ENCODE data around the gene TBC1D20.

TBC1D20 gene

DNA sequence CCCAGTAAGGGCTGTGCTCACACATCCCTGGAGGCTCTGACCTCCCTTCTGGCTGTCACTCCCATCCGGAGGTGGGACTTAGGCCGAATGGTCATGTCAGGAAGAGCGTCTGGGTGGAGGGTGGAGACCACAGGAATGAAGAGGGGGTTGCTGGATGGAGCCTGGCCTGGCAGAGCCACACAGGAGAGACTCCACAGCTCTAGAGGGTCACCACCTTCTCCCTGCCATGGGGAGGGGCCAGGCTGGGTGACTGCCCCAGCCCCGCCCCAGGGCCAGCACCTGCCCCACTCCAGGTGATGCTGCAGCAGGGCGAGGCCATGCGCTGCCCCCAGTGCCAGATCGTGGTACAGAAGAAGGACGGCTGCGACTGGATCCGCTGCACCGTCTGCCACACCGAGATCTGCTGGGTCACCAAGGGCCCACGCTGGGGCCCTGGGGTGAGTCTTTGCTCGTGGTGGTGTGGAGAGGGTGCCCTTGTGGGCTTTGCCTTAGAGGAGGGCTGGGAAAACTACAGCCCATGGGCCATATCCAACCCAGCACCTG lies 33.6 kb downstream of the TBC1D20 start:
- intact Hi-C loops (cut with DNase I), result no loop called here
- no peak for DNase-seq

DNA sequence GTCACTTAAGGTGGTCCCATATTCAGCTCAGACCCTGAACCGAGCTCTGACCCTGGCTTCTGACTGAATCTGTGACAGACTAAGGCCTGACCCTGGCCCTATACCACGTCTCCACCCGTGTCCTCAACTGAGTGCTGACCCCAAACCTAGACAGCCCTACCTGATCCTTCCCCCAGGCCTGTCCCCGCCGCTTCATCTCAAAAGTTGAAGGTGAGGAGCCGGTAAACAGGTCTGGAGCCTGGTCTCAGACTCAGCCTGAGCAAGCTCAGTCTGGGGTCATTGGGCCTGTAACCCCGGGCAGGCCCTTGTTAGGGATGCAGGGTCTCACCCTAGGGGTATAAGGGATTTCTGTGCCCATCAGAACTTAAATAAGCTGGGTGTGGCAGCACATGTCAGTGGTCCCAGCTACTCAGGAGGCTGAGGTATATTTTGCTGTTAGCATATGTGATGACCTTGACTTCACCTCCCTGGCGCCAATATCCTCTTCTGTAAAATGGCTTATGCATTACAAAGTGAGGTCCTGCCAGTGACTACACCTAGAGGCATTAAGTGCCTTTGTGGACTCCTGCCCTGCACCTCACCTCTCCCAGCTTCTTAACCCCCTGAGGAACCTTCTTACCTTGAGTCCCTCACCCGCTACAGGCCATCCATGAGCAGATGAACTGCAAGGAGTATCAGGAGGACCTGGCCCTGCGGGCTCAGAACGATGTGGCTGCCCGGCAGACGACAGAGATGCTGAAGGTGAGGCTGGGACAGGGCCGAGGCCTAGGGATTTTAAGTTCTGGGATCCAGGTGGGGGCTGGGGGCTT lies 34.3 kb downstream of the TBC1D20 start:
- intact Hi-C loops (cut with DNase I), result no loop called here
- no peak for DNase-seq

DNA sequence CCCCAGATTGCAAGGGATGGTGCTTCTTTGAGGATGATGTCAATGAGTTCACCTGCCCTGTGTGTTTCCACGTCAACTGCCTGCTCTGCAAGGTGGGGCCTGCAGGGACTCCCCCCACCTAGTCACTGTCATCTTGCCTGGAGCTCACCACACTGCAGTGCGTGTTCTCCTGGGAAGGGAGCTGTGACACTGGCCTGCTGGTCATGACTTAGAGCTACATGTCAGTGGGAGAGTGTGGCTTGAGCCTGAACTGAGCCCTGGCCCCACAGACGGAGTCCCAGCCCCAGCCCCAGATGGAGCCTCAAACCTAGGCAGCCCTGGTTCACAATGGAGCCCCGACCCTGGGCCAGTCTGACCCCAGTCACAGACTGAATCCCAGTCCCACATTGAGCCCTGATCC lies 34.9 kb downstream of the TBC1D20 start:
- intact Hi-C loops (cut with DNase I), result no loop called here

DNA sequence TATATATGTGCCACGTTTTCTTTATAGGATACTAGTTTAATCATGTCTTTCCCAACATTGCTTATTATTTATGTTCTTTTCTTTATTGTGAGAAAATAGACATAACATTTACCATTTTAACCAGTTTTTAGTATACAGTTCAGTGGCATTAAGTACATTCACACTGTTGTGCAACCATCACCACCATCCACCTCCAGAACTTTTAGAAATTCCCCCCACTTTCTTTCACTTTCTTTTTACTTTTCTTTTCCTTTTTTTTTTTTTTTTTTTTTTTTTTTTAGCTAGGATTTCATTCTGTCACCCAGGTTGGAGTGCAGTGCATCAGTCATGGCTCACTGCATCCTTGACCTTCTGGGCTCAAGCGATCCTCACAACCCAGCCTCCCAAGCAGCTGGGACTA lies 35.8 kb downstream of the TBC1D20 start:
- DNase-seq, result peak in 1 of 42 donors; percentile 5

More for the DNA sequence above, 34.9 kb downstream of the TBC1D20 start:
- DNase-seq, result no peak

DNA sequence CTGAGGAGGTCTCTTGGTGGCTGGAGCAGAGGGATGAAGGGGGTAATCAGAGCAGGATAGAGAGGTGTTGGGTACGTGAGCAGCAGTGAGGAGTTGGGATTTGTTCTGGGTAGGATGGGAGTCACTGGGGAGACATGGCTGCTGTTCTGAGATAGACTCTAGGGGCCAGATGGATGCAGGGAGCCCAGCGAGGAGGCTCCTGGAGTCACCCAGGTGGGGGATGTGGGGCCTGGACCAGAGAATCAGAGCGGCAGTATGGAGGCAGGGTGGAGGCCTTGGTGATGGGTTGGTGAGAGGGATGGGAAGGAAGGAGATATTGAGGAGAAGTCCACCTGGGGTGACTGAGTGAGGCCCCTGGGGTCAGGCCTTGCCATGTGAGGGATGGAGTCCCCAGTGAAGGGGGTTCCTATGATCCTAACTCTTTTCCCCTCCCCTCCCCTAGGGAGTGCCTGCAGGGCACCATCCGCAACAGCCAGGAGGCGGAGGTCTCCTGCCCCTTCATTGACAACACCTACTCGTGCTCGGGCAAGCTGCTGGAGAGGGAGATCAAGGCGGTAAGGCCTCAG lies 40.6 kb downstream of the TBC1D20 start:
- intact Hi-C loops (cut with DNase I), result no loop called here
- DNase-seq, result no peak

More for the DNA sequence above, 35.8 kb downstream of the TBC1D20 start:
- intact Hi-C loops (cut with DNase I), result no loop called here

DNA sequence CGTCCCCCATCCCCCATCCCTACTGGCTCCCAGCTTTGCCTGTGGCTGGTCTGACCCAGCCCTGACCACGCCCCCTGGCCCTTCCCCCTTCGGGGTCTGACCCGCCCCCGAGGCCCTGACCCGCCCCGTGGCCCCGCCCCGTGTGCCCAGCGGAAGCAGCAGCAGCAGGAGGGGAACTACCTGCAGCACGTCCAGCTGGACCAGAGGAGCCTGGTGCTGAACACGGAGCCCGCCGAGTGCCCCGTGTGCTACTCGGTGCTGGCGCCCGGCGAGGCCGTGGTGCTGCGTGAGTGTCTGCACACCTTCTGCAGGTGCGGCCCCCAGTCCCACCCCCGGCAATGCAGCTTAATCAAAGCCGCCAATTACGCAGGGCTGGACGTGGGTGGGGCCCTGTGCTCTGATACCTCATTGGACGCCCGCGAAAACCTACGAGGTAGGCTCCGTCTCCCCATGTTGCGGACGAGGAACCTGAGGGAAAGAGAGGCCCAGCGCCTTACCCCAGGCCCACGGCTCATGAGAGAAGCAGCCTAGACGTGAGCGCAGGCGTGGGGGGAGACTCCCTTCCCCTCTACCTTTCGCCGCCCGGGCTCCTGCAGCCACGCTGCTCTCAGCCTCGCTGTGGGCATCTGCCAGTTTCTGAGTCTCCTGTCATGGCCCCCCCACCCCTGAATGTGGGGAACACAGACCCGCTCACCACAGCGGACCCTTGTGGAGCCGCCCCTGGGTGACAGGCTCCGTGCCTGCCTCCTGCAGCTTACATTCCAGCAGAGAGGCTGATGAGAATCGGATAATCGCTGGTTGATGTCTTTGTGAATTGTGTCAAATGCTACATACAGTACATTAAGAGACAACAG lies 41.4 kb downstream of the TBC1D20 start:
- intact Hi-C loops (cut with DNase I), result no loop called here
- no peak for DNase-seq

DNA sequence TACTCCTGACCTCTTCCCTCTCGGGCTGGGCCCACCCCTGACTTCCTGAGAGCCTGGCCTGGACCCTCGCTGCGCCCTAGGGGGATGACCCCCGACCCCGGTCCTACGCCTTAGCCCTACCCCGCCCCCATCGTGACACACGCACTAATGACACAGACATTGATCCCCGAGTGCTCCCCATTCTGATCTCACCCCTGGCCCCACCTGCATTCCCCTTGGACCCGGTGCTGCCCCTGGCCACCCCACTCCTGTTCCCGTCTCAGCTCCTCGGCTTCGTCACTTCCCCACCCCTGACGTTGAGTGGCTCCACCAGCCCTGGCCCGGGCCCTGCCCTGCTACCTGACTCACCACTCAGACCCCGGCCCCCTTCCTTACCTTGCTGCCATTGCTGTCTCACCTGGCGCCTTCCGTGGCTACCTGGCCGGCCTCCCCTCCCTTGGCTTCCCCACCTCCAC lies 42.1 kb downstream of the TBC1D20 start:
- DNase-seq, result no peak
- intact Hi-C loops (cut with DNase I), result no loop called here

DNA sequence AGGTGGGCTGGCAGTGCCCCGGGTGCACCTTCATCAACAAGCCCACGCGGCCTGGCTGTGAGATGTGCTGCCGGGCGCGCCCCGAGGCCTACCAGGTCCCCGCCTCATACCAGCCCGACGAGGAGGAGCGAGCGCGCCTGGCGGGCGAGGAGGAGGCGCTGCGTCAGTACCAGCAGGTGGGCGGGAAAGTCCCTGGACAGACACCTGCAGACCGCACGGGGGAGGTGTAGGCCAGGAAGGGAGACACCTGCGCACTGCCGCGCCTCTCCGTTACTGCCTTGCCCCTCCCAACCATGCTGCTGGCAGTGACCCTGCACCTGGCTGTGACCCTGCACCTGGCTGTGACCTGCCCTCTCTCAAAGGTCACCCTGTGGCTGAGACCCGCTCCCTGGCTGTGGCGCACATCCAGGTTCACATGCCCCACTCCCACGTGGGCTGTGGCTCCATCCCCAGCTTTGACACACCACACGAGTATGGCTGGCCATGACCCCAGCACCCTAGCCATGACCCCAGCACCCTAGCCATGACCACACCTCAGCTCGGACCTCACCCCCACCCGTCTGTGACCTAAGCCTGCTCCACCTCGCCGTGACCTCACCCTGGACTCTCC lies 42.7 kb downstream of the TBC1D20 start:
- DNase-seq, result no peak

DNA sequence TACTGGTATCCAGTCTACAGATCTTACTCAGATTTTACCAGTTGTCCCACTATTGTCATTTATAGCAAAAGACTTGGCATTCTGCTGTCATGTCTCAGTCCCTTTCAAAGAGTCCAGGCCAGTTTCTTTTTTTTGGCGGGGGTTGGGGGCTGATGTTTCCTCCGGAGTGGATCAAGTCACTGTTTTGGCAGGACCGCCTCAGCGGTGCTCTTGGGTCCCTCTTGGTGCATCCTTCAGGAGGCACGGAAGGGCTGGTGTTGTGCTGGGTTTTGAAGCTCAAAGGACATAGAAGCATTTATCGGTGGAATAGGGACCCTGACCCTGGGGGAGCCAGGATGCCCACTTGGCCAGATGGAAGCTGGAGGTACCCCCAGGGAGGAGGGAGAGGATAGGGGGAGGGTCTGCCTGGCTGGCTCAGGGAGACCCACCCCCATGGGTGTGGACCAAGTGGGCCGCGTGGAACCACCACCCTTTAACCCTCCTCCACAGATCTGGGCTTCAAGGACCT lies 43.4 kb downstream of the TBC1D20 start:
- no peak for DNase-seq
- intact Hi-C loops (cut with DNase I), result no loop called here

More for the DNA sequence above, 42.7 kb downstream of the TBC1D20 start:
- intact Hi-C loops (cut with DNase I), result no loop called here

DNA sequence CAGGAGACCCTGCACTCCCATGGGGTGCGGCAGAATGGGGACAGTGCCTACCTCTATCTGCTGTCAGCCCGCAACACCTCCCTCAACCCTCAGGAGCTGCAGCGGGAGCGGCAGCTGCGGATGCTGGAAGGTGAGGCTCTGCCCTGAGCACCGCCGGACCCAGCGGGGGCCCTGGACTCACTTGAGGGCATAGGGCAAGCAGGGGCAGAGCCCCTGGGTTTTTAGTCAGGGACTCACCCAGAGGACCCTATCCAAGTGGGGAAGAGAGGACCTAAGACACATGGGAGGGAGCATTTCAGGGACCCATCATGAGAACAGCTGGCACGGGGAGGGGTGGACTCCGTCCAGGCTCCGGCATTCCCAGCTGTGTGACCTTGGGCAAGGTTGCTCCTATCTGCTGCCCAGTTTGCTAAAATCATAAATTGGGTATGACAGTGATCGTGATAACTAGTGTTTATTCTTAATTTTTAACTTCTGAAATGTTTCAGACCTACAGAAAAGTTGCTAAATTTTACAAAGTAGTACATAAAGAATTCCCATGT lies 44.5 kb downstream of the TBC1D20 start:
- intact Hi-C loops (cut with DNase I), result no loop called here
- no peak for DNase-seq

DNA sequence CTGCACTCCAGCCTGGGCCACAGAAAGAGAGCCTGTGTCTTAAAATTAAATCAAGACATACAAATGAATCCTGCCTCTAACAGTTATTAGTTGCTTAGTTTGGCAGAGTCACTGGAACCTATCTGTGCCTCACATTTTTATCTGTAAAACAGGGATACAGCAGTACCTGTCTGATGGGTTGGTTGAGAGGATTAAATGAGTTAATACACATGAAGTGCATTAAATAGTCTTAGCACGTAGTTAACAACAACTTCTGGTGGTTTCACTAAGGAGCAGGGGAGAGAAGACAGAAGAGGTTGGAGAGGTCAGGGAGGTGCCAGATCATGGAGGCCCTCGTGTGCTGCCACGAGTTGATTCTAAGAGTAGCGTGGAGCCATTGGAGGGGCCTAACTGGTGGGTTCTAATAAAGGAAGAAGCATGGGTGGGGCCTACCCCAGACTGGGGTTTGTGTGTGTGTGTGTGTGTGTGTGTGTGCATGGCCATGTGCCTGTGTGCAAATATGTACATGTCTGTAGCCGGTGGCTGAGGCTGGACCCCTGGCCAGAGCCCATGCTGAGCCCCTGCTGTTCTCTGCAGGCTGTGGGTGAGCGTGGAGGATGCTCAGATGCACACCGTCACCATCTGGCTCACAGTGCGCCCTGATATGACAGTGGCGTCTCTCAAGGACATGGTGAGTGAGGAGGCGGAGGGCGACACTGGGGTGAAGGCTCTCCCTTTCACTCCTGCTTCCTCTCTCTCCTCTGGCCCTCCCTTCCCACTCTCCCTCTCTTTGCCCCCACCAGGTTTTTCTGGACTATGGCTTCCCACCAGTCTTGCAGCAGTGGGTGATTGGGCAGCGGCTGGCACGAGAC lies 45.2 kb downstream of the TBC1D20 start:
- intact Hi-C loops (cut with DNase I), result no loop called here
- peak in 1 of 42 donors; percentile 26 for DNase-seq

DNA sequence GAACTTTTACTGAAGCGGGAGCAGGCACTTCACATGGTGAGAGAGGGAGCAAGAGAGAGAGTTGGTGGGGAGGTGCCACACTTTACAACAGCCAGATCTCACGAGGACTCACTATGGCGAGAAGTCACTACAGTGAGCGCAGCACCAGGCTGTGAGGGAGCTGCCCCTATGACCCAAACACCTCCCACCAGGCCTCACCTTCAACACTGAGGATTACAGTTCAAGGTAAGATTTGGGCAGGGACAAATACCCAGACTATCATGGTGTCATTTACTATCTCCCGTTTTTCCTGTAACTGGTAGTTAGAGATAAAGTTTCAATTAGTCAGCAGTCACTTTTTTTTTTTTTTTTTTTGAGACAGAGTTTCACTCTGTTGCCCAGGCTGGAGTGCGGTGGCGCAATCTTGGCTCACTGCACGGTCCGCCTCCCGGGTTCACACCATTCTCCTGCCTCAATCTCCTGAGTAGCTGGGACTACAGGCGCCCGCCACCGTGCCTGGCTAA lies 46.5 kb downstream of the TBC1D20 start:
- DNase-seq, result peak in 1 of 42 donors; percentile 37

DNA sequence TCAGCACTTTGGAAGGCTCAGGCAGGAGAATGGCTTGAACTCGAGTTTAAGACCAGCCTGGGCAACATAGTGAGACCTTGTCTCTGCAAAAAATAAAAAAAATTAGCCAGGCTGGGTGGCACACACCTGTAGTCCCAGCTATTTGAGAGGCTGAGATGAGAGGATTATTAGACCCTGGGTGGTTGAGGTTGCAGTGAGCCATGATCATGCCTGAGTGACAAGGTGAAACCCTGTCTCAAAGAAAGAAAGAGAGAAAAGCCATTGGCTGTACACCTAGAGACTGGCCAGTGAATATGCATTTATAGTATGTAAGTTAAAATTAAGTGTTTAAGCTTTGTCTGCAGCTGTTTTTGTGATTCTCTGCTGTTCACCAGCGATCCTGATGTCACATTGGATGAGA lies 48.2 kb downstream of the TBC1D20 start:
- no peak for DNase-seq
- intact Hi-C loops (cut with DNase I), result no loop called here

More for the DNA sequence above, 46.5 kb downstream of the TBC1D20 start:
- intact Hi-C loops (cut with DNase I), result no loop called here

DNA sequence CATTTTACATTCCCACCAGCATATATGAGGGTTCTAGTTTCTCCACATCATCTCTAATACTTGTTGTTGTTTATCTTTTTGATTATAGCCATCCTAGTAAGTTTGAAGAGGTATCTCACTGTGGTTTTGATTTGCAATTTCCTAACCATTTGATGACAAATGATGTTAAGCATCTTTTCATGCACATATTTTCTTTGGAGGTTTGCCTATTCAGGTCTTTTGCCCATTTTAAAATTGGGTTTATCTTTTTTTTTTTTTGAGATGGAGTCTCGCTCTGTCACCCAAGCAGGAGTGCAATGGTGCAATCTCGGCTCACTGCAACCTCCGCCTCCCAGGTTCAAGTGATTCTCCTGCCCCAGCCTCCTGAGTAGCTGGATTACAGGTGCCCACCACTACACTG lies 50.3 kb downstream of the TBC1D20 start:
- no peak for DNase-seq
- intact Hi-C loops (cut with DNase I), result no loop called here

DNA sequence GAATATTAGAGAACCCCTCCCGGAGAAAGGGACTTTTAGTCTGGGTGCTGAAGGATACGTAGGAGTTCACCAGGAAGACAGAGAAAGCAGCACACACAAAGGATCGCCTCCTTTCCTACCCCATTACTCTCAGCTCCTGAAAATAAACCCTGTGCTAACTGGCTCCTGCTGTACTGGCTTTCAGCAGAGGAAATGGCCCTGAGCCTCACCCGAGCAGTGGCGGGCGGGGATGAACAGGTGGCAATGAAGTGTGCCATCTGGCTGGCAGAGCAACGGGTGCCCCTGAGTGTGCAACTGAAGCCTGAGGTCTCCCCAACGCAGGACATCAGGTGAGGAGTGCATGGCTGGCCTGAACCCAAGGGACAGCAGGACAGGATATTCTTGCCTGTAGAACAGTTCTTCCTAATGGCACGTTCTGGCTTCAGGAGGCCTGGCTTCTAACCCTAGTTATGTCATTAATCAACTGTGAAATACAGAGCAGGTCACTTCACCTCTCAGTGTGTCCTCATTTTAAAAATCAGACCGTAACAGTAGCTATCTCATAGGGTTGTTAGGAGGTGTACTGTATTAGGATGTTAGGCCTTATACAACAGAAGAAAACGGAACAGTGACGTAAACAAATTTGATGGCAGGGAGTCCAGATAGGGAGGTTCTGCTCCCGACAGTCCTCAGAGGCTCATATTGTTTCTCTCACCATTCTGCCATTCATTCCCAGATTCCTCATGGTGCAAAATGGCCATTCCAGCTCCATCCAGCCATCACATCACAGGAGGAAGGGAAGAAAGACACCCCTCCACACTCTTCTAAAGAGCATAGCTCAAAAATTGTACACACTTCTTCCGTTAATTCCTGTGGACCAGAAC lies 52.4 kb downstream of the TBC1D20 start:
- intact Hi-C loops (cut with DNase I), result loop anchor here (5.0 kb wide), 1 partner anchor 58 kb away; no protein-coding TSS in a partner anchor
- DNase-seq, result peak in 1 of 42 donors; percentile 35

Data from head of caudate nucleus (tissue), 42 donors.